ENCODE results near the gene PANK4.

The PANK4 gene

GRCh38 chr1:2528016-2528415 is 1.6 kb upstream of the PANK4 start:
- DNase-seq = no peak

- DNase-seq = no peak
Measured at GRCh38 chr1:2527556-2527860, 1.1 kb upstream of the PANK4 start.

- no peak for DNase-seq
Measured at GRCh38 chr1:2526824-2527555, 594 bp upstream of the PANK4 start.

GRCh38 chr1:2525572-2525919 is 850 bp downstream of the PANK4 start:
- DNase-seq = no peak

- DNase-seq = peak; percentile 74
Measured at GRCh38 chr1:2523891-2524609, 2.3 kb downstream of the PANK4 start.

GRCh38 chr1:2523191-2523890 is 3.1 kb downstream of the PANK4 start:
- peak; percentile 77 for DNase-seq

GRCh38 chr1:2522230-2522629 is 4.2 kb downstream of the PANK4 start:
- no peak for DNase-seq

- DNase-seq = no peak
Measured at GRCh38 chr1:2520806-2521205, 5.6 kb downstream of the PANK4 start.

GRCh38 chr1:2520206-2520605 is 6.2 kb downstream of the PANK4 start:
- no peak for DNase-seq

- no peak for DNase-seq
Measured at GRCh38 chr1:2519729-2520128, 6.7 kb downstream of the PANK4 start.

- DNase-seq = no peak
Measured at GRCh38 chr1:2519029-2519685, 7.2 kb downstream of the PANK4 start.

GRCh38 chr1:2518528-2518927 is 7.9 kb downstream of the PANK4 start:
- DNase-seq = no peak

GRCh38 chr1:2517966-2518365 is 8.4 kb downstream of the PANK4 start:
- no peak for DNase-seq

- DNase-seq = no peak
Measured at GRCh38 chr1:2516946-2517345, 9.4 kb downstream of the PANK4 start.

GRCh38 chr1:2516124-2516523 is 10.3 kb downstream of the PANK4 start:
- no peak for DNase-seq

GRCh38 chr1:2515763-2516080 is 10.7 kb downstream of the PANK4 start:
- DNase-seq = no peak

- DNase-seq = no peak
Measured at GRCh38 chr1:2514863-2515762, 11.3 kb downstream of the PANK4 start.

GRCh38 chr1:2513939-2514652 is 12.3 kb downstream of the PANK4 start:
- no peak for DNase-seq

- no peak for DNase-seq
Measured at GRCh38 chr1:2512862-2513421, 13.5 kb downstream of the PANK4 start.

GRCh38 chr1:2510366-2511155 is 15.8 kb downstream of the PANK4 start:
- no peak for DNase-seq

GRCh38 chr1:2509589-2509988 is 16.8 kb downstream of the PANK4 start:
- no peak for DNase-seq

Measured in activated CD8-positive, alpha-beta memory T cell treated with anti-CD3 and anti-CD28 coated beads for 24 hours (primary cell).